GM19193 (cell line): ENCODE results near the gene INHBA.

Experiments
- POLR2A ChIP-seq: IDR thresholded peaks from 4 replicates; pipeline ENCODE4 v1.6.1; 2011; ENCODE audit not compliant: insufficient read depth, insufficient read length; ENCODE audit errors: extremely low read depth

Gene INHBA

DNA sequence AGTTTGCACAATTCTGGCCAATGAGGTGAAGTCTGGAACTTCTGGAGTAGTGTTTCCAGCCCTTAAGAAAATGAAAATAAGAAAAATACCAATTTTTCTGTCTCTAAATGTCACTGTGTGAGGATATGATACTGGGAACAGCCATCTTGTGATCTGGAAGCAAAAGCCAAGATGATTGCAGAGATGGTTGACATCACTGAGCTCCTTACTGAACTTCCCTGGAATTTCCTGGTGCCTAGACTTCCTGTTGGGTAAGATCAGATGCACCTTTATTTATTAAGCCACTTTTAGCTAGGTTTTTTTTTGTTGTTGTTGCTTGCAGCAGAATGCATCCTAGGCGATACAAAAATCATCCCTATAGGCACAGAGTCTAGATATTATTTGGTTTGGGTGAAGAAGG, 27.3 kb upstream of the INHBA start:
- TF ChIP-seq POLR2A = no peak

DNA sequence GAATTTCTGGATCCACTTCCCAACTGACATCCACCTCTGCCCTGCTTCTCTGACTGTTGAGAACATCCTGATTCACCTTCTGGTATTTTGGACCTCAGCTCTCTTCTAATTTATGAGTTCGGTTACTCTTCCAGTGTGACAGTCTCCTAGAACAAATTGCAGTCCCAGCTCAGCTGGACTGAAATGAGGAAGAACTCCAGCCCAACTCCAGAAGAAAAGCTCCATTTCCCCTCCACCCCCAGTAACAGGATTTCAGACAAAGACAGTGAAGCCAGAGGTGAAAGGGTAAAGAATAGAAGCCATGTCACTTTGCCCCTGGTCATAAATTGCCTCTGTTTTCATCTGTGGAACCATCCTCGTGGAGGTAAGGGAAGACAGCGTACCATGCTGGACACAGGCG, 26.2 kb upstream of the INHBA start:
- no peak for TF ChIP-seq POLR2A

DNA sequence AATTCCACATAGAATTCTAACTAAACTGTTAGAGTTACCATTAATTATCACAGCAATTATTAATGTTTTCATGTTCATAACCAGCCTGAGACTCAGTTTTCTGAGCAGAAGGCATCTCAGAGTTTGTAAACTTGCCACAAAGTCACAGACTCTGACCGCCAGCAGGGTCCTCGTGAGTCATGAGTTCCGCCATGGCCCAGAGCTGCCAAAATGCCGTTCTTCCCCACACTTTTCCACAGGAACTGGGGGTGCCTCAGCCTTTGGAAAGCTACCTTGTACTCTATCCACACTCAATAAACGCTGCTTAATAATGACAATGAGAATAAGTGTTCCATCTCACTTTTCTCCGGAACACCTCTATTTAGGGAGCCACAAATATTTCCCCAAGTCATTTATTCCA, 22.1 kb upstream of the INHBA start:
- TF ChIP-seq POLR2A = no peak

DNA sequence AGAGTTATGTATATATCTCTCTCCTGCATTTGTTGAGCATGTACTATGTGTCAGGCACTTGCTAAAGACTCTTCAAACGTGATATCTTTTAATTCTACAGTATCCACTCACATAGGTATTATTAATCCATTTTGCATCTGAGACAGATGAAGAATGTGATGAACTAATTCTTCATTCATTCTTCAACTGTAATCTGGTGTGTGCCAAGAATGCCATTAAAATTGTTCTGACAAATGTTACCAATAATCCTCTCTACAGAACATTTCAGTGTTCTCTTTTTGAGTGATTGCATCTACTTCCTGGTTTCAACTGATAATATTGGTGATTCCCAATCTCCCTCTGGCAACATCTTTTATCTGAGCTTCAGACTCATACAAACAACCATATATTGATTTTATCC, 18.0 kb upstream of the INHBA start:
- no peak for TF ChIP-seq POLR2A

DNA sequence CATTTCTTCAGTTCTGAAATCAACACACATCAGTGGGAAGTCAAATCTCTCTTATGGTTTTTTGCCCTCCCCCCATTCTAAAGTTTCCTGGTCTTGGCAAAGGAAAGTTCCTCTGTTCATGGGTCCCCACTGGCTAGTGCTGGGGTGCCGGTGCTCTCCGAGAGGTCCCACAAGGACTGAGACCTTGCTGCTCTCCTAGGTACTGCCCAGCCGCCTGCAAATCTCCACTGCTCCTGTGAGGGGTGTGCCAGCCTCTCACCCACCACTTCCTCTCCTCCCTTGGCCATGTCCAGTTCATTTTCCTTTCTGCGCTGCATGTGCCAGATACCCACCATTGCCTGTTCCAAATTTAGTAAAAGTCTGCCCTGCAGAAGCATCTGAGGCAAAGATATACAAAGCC, 17.2 kb upstream of the INHBA start:
- no peak for TF ChIP-seq POLR2A

DNA sequence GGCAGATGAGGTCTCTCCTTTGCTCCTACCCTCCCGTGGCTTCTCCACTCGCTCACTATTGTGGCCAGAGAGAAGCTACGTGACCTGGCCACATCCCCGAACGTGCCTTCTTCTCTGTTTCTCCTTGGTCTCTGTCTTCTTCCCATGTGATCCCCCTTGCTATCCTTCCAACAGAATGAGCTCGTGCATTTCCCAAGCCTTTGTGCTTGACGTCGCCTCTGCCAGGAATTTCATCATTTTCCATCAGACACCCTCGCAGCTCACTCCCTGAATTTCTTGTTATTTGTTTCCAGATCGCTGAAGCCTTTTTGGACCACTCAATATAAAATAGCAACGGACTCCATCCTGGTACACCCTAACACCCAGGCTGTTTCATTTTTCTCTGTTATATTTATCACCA, 13.8 kb upstream of the INHBA start:
- TF ChIP-seq POLR2A = no peak

DNA sequence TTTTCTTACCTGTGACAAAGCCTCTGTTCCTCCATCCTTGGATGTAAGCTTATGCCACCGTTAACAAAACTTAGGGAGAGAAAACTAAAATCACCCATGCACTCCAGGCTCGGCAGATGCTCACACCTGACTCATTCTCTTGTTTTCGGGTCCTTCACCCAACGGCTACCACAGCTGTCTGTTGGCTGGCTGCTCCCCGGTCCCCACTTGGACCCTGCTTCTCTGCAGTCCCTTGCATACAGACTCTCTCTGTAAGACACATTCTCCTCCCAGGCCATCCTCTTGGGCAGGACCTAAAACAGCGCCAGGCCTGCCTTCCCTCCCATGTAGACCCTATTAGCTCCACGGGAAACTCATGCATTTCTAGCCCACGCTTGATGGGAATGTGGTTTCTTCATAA, 12.1 kb upstream of the INHBA start:
- no peak for TF ChIP-seq POLR2A

DNA sequence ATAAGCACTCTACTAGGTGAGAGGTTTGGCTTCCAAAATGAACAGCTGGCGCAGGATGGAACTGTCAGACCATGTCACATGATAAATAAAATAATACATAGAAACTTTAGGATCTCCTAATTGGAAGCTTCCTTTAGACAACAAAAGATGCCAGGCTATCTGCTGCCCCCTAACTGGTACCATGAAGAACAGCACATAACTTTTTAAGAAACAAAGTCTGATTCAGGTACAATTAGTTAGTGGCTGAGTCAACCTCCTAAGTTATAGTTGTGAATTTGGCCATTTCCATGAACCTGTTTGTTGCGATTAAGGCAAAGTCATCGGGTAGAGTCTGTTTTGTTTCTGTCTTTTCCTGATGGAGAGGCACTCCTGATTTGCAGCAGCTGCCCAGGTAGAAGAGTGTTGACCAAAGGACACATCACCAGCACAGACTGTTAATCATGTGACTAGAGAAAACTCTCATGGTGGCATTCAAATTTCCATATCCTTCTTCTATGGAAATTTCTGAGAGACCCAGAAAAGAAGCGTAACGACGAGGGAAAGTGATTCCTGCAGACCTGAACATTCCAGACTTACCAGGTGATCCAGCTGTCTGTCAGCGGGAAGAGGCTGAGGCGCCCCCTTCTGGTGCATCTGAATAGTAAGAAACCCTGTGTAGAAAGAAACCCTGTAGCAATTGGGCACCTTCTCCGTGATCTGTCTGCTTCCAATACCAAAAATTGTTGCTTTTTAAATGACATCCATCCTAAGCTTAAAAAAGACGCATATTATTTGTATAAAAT, 8.6 kb upstream of the INHBA start:
- no peak for TF ChIP-seq POLR2A

DNA sequence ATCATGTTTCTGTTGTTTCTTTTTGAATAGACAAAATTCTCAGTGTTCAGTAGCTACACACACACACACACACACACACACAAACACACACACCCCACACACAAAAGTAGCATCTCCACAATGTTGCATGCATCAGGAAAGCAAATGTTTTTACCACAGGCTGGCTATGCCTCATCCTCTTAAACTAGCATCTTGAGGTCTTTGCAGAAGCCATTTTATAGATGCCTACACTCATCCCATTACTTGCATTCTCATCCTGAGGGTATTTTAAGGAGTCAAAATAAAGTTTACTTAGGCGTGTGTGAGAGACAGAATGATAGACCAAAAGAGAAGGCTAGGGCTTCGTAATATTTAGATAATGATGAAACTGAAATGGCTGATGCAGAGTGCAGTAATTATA, 7.9 kb upstream of the INHBA start:
- no peak for TF ChIP-seq POLR2A

DNA sequence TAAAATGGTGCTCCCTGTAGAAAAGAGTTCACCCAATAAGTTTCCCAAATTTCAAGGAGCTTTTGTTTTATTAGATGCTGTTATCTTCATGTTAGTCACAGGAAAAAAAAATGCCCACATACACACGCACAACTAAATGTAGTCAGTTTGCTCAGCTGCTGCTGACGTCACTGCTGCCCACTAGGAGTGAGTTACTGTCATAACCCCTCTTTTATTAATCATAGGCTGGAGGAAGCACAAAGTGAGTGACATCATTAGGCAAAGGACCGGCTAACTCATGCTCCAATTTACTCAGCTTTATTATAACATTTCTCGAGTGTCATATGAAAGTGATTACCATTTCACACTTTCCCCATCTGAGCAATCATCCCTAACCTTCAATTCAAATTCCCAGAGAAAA, 6.7 kb upstream of the INHBA start:
- no peak for TF ChIP-seq POLR2A

DNA sequence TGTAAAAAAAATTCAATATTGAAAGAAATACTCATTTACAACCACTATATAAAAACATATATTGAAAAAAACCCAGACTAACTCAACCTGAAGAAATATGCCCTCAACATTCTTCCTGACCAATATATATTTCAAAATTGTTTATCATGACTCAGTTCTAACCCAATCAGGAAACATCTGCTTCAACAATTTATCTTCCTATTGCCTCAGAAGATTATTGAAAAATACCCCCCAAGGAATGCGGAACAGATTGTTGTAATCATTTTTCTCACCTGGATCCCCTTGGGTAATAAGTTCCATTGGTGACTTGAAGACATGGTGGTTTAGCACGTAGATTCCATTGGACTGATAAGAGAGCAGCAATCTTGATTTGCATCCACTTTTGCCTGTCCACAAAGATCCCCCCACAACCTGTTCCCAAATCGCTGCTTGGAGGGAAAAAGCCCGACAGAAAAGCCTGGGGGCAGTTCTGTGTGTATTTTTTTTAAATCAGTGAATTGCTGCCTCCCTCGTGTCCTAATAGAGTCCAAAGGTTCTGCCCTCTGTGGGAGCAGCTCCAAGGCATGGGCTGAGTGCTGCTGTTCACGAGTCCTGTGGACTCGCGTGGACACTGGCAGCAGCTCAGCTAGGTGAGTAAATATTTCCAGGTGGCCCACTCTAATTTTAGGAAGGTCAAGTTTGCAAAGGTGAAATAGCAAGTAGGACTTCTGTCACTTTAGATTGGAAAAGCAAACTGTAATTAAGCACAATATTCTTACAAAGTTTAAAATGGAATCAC, 5.9 kb upstream of the INHBA start:
- no peak for TF ChIP-seq POLR2A

DNA sequence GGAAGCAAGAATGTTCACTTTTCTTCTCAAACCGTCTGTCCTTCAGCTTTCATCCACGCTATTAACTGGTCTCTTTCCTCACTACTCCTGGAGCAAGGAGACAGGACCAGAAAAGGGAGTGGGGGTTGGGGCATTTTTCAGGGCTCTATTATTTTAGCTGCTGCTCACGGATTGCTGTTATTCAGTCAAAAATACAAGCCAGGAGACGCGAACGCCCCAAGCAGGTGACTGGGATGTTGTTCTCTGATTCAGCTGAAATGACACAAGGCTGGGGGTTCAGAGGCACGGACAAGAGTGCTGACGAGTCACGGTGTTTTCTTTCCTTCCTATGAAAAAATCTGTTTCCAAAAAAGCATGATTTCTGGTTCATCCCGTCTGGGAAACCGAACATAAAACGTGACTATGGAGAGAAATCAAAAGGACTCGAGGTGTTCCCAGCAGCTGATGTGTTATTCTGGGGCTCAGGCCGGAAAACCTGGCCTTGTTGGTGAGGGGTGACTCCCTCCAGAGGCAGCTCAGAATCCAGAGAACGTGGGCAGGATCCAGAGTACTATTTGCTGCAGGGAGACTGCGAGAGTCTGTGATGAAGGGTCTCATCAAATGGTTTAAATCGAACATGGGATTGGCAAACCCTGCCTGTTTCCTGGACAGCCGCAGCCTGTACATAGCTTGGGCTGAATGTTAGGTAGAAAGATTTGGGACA, 3.5 kb upstream of the INHBA start:
- no peak for TF ChIP-seq POLR2A

DNA sequence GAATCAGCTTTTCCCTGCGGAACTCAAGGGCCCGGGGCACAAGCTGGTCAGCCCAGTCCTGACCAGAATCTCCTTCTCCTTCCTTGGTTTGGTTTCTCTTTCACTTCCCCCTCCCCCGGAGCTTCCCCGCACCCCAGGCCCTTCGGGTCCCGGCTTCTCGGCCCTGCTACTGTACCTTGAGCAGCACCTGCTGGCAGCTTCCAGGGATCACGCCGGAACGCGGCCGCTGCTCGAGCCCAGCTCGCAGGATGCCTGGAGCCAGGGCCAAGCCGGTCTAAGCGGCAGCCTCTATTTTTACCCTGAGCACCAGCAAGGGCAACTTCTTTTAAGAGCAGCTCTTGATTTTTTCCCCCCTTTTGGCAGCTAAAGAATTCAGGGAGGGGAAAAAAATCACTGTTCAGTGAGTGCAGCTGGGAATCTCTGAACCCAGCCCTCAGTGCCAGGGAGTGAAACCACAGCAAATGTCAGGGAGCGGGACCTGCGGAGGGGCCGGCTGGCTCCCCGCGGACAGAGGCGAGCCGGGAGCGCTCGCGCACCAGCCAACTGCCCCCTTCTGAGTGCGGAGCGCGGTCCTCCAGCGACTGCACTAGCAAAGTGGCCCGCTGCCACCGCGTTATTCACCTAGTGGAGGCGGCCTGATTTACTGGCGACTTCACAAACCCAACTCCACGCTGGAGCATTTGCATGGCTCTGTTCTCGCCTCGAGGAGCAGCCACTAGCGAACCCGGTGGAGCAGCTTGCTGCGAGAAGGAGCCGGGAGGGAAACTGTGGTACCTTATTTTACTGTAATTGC, 2.4 kb upstream of the INHBA start:
- no peak for TF ChIP-seq POLR2A

DNA sequence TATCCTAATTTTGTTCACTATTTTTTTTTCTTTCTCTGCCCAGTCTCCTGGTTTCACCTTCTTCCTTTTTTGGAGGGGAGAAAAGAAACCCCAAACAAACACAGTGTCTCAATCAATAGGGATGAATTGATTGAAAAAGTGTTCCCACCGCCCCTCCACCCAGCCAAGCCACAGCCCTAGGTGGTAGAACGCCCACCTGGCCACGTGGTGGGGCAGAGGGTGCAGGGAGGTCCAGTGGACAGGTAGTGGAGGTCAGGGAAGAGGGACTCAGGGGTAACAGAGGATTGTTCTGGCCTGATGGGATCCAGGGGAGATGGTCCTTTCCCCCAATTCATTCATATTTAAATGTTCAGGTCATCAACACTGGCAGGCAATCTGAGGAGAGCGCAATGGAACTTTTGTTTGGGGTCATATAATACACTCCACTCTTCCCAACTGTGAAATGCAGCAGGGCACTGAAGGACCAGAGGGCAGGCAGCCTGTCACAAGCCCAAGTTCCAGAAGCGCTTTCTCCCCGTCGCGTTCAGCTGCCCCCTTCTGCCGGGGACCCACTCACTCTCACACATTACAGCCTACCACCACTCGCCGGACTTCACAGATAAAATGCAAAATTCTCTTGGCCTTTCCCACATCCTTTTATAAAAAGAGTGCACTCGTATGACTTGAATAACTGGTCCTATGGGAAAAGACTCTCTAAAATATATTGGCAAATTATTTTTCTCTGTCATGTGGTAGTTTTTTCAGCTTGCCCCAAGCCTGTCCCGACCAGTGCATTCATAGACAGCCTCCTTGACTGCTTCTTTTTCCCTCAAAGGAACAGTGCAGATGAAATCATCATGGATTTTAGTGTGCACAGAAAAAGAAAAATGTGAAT, 1.6 kb downstream of the INHBA start:
- no peak for TF ChIP-seq POLR2A
